Mesenchymal stem cell (in vitro differentiated cells and primary cell): ENCODE data around the gene PTPRN2.
"Not testable (repeated sequence)": the region's sequence is repeated elsewhere in the genome, so short reads cannot be mapped to it uniquely, and the experiment has no call there.

Experiments used
- DNase-seq: peaks from one replicate; pipeline ENCODE4 v3.0.0-alpha.2; 2013
- H2AFZ ChIP-seq: one replicate; pipeline ENCODE4 v1.6.1; 2013; ENCODE audit warnings: low read depth, mild to moderate bottlenecking, control low read depth, inconsistent platforms, low read length, moderate library complexity
- H2AK5ac ChIP-seq: 2 replicates; pipeline ENCODE4 v1.6.1; 2013; ENCODE audit warnings: low read length, moderate library complexity, mild to moderate bottlenecking, inconsistent platforms; ENCODE audit not compliant: severe bottlenecking
- H2BK120ac ChIP-seq: one replicate; pipeline ENCODE4 v1.6.1; 2013; ENCODE audit warnings: low read depth, mild to moderate bottlenecking, inconsistent platforms, low read length, moderate library complexity
- H2BK12ac ChIP-seq, 2 experiments: one replicate each; pipeline ENCODE4 v1.6.1; 2013; ENCODE audit warnings: inconsistent platforms in 2 of 2, low read length in 2 of 2, mild to moderate bottlenecking in 2 of 2, moderate library complexity in 2 of 2, control low read depth in 1 of 2
- H2BK15ac ChIP-seq: one replicate; pipeline ENCODE4 v1.6.1; 2013; ENCODE audit warnings: mild to moderate bottlenecking, low read depth, inconsistent platforms; ENCODE audit not compliant: poor library complexity, severe bottlenecking
- H2BK5ac ChIP-seq: 2 replicates; pipeline ENCODE4 v1.6.1; 2013; ENCODE audit warnings: low read depth, mild to moderate bottlenecking, low read length, control low read depth, inconsistent platforms; ENCODE audit not compliant: poor library complexity, severe bottlenecking
- H3K14ac ChIP-seq, 2 experiments: one replicate each; pipeline ENCODE4 v1.6.1; 2013; ENCODE audit warnings: inconsistent platforms in 2 of 2, low read length in 2 of 2, control low read depth in 1 of 2, mild to moderate bottlenecking in 1 of 2, moderate library complexity in 1 of 2
- H3K18ac ChIP-seq, 2 experiments: one replicate each; pipeline ENCODE4 v1.6.1; 2013; ENCODE audit warnings: inconsistent platforms in 2 of 2, low read length in 2 of 2, control low read depth in 1 of 2, low read depth in 1 of 2, mild to moderate bottlenecking in 1 of 2
- H3K23ac ChIP-seq, 2 experiments: one replicate each; pipeline ENCODE4 v1.6.1; 2013; ENCODE audit warnings: inconsistent platforms in 2 of 2, low read length in 2 of 2, mild to moderate bottlenecking in 2 of 2, moderate library complexity in 2 of 2, control low read depth in 1 of 2
- H3K27ac ChIP-seq: 2 replicates; pipeline ENCODE4 v1.5.1; 2013; ENCODE audit warnings: mild to moderate bottlenecking, moderate library complexity, low read length, control low read depth, inconsistent platforms; ENCODE audit not compliant: poor library complexity, severe bottlenecking
- H3K27me3 ChIP-seq, 2 experiments: 2 replicates each; pipeline versions ENCODE4 v1.6.1 to v1.7.0; 2013; ENCODE audit warnings: low read length in 2 of 2, mild to moderate bottlenecking in 2 of 2, moderate library complexity in 2 of 2, control low read depth in 1 of 2, inconsistent platforms in 1 of 2; ENCODE audit not compliant: control insufficient read depth in 1 of 2, insufficient read depth in 1 of 2
- H3K36me3 ChIP-seq, 2 experiments: 2 replicates each; pipeline versions ENCODE4 v1.6.1 to v1.7.0; 2013; ENCODE audit warnings: low read length in 2 of 2, control low read depth in 1 of 2, inconsistent platforms in 1 of 2, low read depth in 1 of 2, mild to moderate bottlenecking in 1 of 2; ENCODE audit not compliant: insufficient read depth in 2 of 2, control insufficient read depth in 1 of 2
- H3K4ac ChIP-seq, 2 experiments: one replicate each; pipeline ENCODE4 v1.6.1; 2013; ENCODE audit warnings: inconsistent platforms in 2 of 2, low read length in 2 of 2, mild to moderate bottlenecking in 2 of 2, moderate library complexity in 2 of 2, control low read depth in 1 of 2, low read depth in 1 of 2
- H3K4me1 ChIP-seq: 2 replicates; pipeline ENCODE4 v1.6.1; 2013; ENCODE audit warnings: low read depth, low read length, control low read depth; ENCODE audit not compliant: control insufficient read depth, insufficient read depth
- H3K4me2 ChIP-seq: 2 replicates; pipeline ENCODE4 v1.6.1; 2013; ENCODE audit warnings: low read length, mild to moderate bottlenecking, inconsistent platforms; ENCODE audit not compliant: poor library complexity, severe bottlenecking
- H3K4me3 ChIP-seq, 2 experiments: 2 replicates each; pipeline versions ENCODE4 v1.5.1 to v1.7.0; 2013; ENCODE audit warnings: low read length in 2 of 2, mild to moderate bottlenecking in 2 of 2, control low read depth in 1 of 2, low read depth in 1 of 2; ENCODE audit not compliant: insufficient read depth in 1 of 2
- H3K79me1 ChIP-seq: replicated peaks from 2 replicates; pipeline ENCODE4 v1.6.1; 2013; ENCODE audit warnings: mild to moderate bottlenecking, control low read depth, low read length, inconsistent platforms; ENCODE audit not compliant: poor library complexity, severe bottlenecking
- H3K9ac ChIP-seq: 2 replicates; pipeline ENCODE4 v1.7.0; 2013; ENCODE audit warnings: mild to moderate bottlenecking, low read length, moderate library complexity
- H3K9me3 ChIP-seq: 2 replicates; pipeline ENCODE4 v1.7.0; 2013; ENCODE audit warnings: mild to moderate bottlenecking, low read length; ENCODE audit not compliant: control insufficient read depth
- H4K8ac ChIP-seq: one replicate; pipeline ENCODE4 v1.6.1; 2013; ENCODE audit warnings: inconsistent platforms, mild to moderate bottlenecking, low read length, moderate library complexity
- H4K91ac ChIP-seq: one replicate; pipeline ENCODE4 v1.6.1; 2013; ENCODE audit warnings: mild to moderate bottlenecking, low read length, inconsistent platforms
- WGBS: methylation state at CpG from one replicate; pipeline ENCODE4 v1.1.7; 2013; ENCODE audit warnings: mixed read lengths; 5-methylcytosine and 5-hydroxymethylcytosine counted together

The PTPRN2 gene

GRCh38 chr7:158507175-158507574, 80.4 kb downstream of the PTPRN2 start:
- H3K4me1 ChIP-seq: not testable (repeated sequence)

GRCh38 chr7:158506626-158507025, 81.0 kb downstream of the PTPRN2 start:
- H3K4me1 ChIP-seq: no peaks in the 10 kb centered on the region
- H2BK120ac ChIP-seq: no peak overlapping the region
- WGBS: 86% methylated on average over 10 of the region's 12 CpGs

More at GRCh38 chr7:158507175-158507574, 80.4 kb downstream of the PTPRN2 start:
- H2AFZ ChIP-seq, DNase-seq, H3K36me3 ChIP-seq, H4K8ac ChIP-seq, H3K23ac ChIP-seq, H3K14ac ChIP-seq, H2BK120ac ChIP-seq, H2BK12ac ChIP-seq, H3K4me3 ChIP-seq, H3K9ac ChIP-seq, H3K79me1 ChIP-seq, H2BK15ac ChIP-seq, H3K18ac ChIP-seq, H2BK5ac ChIP-seq, H3K27me3 ChIP-seq, H4K91ac ChIP-seq, H3K4me2 ChIP-seq, H2AK5ac ChIP-seq, H3K27ac ChIP-seq, H3K4ac ChIP-seq: not testable (repeated sequence)
- H3K9me3 ChIP-seq: peaks cover 36% of the 10 kb centered on the region
- WGBS: 77% methylated on average over 7 of the region's 7 CpGs

DNA sequence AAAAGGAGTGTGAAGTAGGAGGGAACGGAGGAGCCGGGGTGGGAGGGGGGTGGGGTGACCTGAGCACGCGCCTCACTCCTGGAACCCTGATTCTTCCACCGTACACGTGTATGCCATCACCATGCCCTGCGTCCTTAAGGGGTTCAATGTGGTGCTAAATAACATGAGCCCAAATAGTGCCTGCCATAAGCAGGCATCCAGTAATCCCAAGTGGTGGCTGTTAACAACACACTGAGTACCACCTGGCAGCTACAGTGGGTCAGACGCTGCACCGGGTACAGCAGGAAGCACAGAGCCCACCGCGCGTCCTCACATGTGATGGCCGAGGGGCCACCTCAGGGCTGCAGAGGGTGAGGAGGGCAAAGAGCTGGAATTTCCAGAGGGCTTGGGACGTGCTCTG, 81.9 kb downstream of the PTPRN2 start:
- H2BK12ac ChIP-seq: no peak overlapping the region
- H2BK5ac ChIP-seq: no peak overlapping the region
- no peak overlapping the region for H2BK120ac ChIP-seq
- H3K18ac ChIP-seq: no peak overlapping the region
- no peak overlapping the region for H2BK15ac ChIP-seq
- H3K4me2 ChIP-seq: no peak overlapping the region
- no peaks in the 10 kb centered on the region for H3K36me3 ChIP-seq
- H3K23ac ChIP-seq: no peak overlapping the region
- no peak for DNase-seq
- no peak overlapping the region for H3K14ac ChIP-seq
- no peak overlapping the region for H2AK5ac ChIP-seq
- H3K4ac ChIP-seq: no peak overlapping the region
- WGBS: 90% methylated on average over 14 of the region's 14 CpGs
- no peaks in the 10 kb centered on the region for H3K4me1 ChIP-seq
- H3K9ac ChIP-seq: no peak overlapping the region
- peaks cover 22% of the 10 kb centered on the region for H3K9me3 ChIP-seq
- no peak overlapping the region for H4K91ac ChIP-seq
- H3K27ac ChIP-seq: no peak overlapping the region
- H2AFZ ChIP-seq: no peak overlapping the region
- peaks cover 0 to 5% of the 10 kb centered on the region in 2 experiments for H3K27me3 ChIP-seq
- H4K8ac ChIP-seq: no peak overlapping the region
- no peaks in the 10 kb centered on the region for H3K79me1 ChIP-seq
- H3K4me3 ChIP-seq: no peak overlapping the region

More at GRCh38 chr7:158506626-158507025, 81.0 kb downstream of the PTPRN2 start:
- no peak overlapping the region for H3K18ac ChIP-seq
- no peaks in the 10 kb centered on the region for H3K36me3 ChIP-seq
- H2AFZ ChIP-seq: no peak overlapping the region
- H2BK5ac ChIP-seq: no peak overlapping the region
- H3K23ac ChIP-seq: no peak overlapping the region
- H2BK15ac ChIP-seq: no peak overlapping the region
- H3K27ac ChIP-seq: no peak overlapping the region
- H3K4me2 ChIP-seq: no peak overlapping the region
- H3K9ac ChIP-seq: no peak overlapping the region
- H3K14ac ChIP-seq: no peak overlapping the region
- H3K9me3 ChIP-seq: peaks cover 31% of the 10 kb centered on the region
- H4K8ac ChIP-seq: no peak overlapping the region
- no peak overlapping the region for H2AK5ac ChIP-seq
- H3K79me1 ChIP-seq: no peaks in the 10 kb centered on the region
- no peak overlapping the region for H2BK12ac ChIP-seq
- no peak overlapping the region for H4K91ac ChIP-seq
- DNase-seq: no peak
- no peak overlapping the region for H3K4me3 ChIP-seq
- no peak overlapping the region for H3K4ac ChIP-seq
- H3K27me3 ChIP-seq: peaks cover 0 to 5% of the 10 kb centered on the region in 2 experiments

GRCh38 chr7:158502068-158502750, 85.4 kb downstream of the PTPRN2 start:
- Histone ChIP-seq H3K79me1 (no peaks in the 10 kb centered on the region), H3K14ac (no peak overlapping the region), H2BK120ac (no peak overlapping the region), H3K23ac (no peak overlapping the region), H3K36me3 (no peaks in the 10 kb centered on the region), H3K4me1 (no peaks in the 10 kb centered on the region), H2BK12ac (no peak overlapping the region), H3K4me2 (no peak overlapping the region), H4K8ac (no peak overlapping the region), H4K91ac (no peak overlapping the region), H3K4ac (no peak overlapping the region), H3K27ac (no peak overlapping the region), H2BK5ac (no peak overlapping the region), H3K9ac (no peak overlapping the region), H2BK15ac (no peak overlapping the region), H3K18ac (no peak overlapping the region), H3K9me3 (peaks cover 21% of the 10 kb centered on the region), H2AK5ac (no peak overlapping the region), H3K27me3 (peaks cover 0 to 5% of the 10 kb centered on the region in 2 experiments), H3K4me3 (no peak overlapping the region), H2AFZ (no peak overlapping the region)
- WGBS: 77% methylated on average over 9 of the region's 11 CpGs
- no peak for DNase-seq
